Measurements from ENCODE around the gene FOXL2. TPM values are rescaled to one million over a fixed set of nuclear protein-coding genes. Genes with fewer than 3 reads are reported as not detected.

Gene FOXL2
- total RNA-seq, 1 experiment from 2014 or later = not detected

- TF ChIP-seq, protein P1, sequence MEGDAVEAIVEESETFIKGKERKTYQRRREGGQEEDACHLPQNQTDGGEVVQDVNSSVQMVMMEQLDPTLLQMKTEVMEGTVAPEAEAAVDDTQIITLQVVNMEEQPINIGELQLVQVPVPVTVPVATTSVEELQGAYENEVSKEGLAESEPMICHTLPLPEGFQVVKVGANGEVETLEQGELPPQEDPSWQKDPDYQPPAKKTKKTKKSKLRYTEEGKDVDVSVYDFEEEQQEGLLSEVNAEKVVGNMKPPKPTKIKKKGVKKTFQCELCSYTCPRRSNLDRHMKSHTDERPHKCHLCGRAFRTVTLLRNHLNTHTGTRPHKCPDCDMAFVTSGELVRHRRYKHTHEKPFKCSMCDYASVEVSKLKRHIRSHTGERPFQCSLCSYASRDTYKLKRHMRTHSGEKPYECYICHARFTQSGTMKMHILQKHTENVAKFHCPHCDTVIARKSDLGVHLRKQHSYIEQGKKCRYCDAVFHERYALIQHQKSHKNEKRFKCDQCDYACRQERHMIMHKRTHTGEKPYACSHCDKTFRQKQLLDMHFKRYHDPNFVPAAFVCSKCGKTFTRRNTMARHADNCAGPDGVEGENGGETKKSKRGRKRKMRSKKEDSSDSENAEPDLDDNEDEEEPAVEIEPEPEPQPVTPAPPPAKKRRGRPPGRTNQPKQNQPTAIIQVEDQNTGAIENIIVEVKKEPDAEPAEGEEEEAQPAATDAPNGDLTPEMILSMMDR (conservative IDR thresholded peaks at IDR 0.05) = no peak
- TF ChIP-seq EZH2 (IDR thresholded peaks at IDR 0.05; ENCODE audit: low read depth) = no peak
- Histone ChIP-seq H3K79me2 (ENCODE audit: low read depth) (no peaks in the 10 kb centered on the region), H3K27ac (0 out of 2 replicates have a peak overlapping the region, but pooled peaks have one; percentile 1), H3K36me3 (ENCODE audit: low read depth) (no peaks in the 10 kb centered on the region), H3K9me3 (ENCODE audit: insufficient read depth, low read depth) (no peaks in the 10 kb centered on the region), H2AFZ (no peak overlapping the region), H3K4me2 (peak overlapping the region; percentile 8; the same call in 1 of the 2 replicates), H3K4me3 (no peak overlapping the region), H4K20me1 (ENCODE audit: insufficient read depth) (no peaks in the 10 kb centered on the region), H3F3A (ENCODE audit: insufficient read depth, low read depth) (peaks cover 7% of the 10 kb centered on the region; the same call in 1 of the 2 replicates), H3K4me1 (replicated peaks; ENCODE audit: insufficient read depth) (peaks cover 23% of the 10 kb centered on the region), H3K27me3 (ENCODE audit: insufficient read depth, low read depth) (no peaks in the 10 kb centered on the region), H3K9me2 (ENCODE audit: insufficient read depth) (no peaks in the 10 kb centered on the region)
- no TSS peak for BruUV-seq (replicated peaks)
- intact Hi-C loops (cut with micrococcal nuclease; ENCODE audit: unreplicated experiment) = no loop called here
- ChIA-PET POLR2A (ENCODE audit: unreplicated experiment) (no interaction called here), CTCF (interaction anchor here (1.2 kb wide), 1 partner anchor 17 kb away, joined by 7 read pairs; no protein-coding TSS in a partner anchor)
- DNase-seq = no peak
Observed at GRCh38 chr3:138898708-138899107, 48.2 kb downstream of the FOXL2 start.

- no TSS peak for BruUV-seq (replicated peaks)
Observed at GRCh38 chr3:138898301-138898700, 48.6 kb downstream of the FOXL2 start.

More at GRCh38 chr3:138898301-138898700, 48.6 kb downstream of the FOXL2 start:
- Histone ChIP-seq H3K9me2 (ENCODE audit: insufficient read depth) (no peaks in the 10 kb centered on the region), H3K27me3 (ENCODE audit: insufficient read depth, low read depth) (no peaks in the 10 kb centered on the region), H3K9me3 (ENCODE audit: insufficient read depth, low read depth) (no peaks in the 10 kb centered on the region), H4K20me1 (ENCODE audit: insufficient read depth) (no peaks in the 10 kb centered on the region), H3K4me3 (no peak overlapping the region), H3F3A (ENCODE audit: insufficient read depth, low read depth) (peaks cover 7% of the 10 kb centered on the region; the same call in 1 of the 2 replicates), H3K4me2 (peak overlapping the region; percentile 8; the same call in 1 of the 2 replicates), H3K79me2 (ENCODE audit: low read depth) (no peaks in the 10 kb centered on the region), H3K4me1 (replicated peaks; ENCODE audit: insufficient read depth) (peaks cover 23% of the 10 kb centered on the region), H2AFZ (no peak overlapping the region), H3K36me3 (ENCODE audit: low read depth) (no peaks in the 10 kb centered on the region), H3K27ac (0 out of 2 replicates have a peak overlapping the region, but pooled peaks have one; percentile 1)
- peak; percentile 9 to 73 for DNase-seq
- TF ChIP-seq EZH2 (IDR thresholded peaks at IDR 0.05; ENCODE audit: low read depth) = no peak
- TF ChIP-seq, protein P1 (conservative IDR thresholded peaks at IDR 0.05) = no peak
- intact Hi-C loops (cut with micrococcal nuclease; ENCODE audit: unreplicated experiment) = no loop called here
- CTCF ChIA-PET = interaction anchor here (0.5 to 1.2 kb wide), 2 partner anchors 17 to 35 kb away, joined by 4 to 7 read pairs; no protein-coding TSS in a partner anchor
- POLR2A ChIA-PET (ENCODE audit: unreplicated experiment) = no interaction called here

Other genes starting within 250 kb of the FOXL2 start
- 41.9 and 47.8 TPM in 2 replicates for gene PIK3CB, start 112.2 kb downstream of the FOXL2 start, total RNA-seq (2021)
- 0.09 and 0.18 TPM in 2 replicates for gene FOXL2NB, start 80 bp upstream of the FOXL2 start, total RNA-seq (2021)
- not detected in 2 replicates for gene PRR23A, start 59.1 kb upstream of the FOXL2 start, total RNA-seq (2021)
- not detected in 2 replicates for gene PRR23B, start 73.8 kb upstream of the FOXL2 start, total RNA-seq (2021)
- not detected in 2 replicates for gene PRR23C, start 97.8 kb upstream of the FOXL2 start, total RNA-seq (2021)

Measured in PC-9 (cell line).